Body of pancreas (tissue), 4 donors: ENCODE data around the gene FYCO1. TPM values are rescaled to one million over a fixed set of nuclear protein-coding genes. Genes with fewer than 3 reads are reported as not detected.

Experiments used
- ATAC-seq: fragments of 150-250 bp; one replicate; pipeline ENCODE4 v1.9.1; 2016
- DNase-seq, 4 donors: peaks; one replicate each; pipeline ENCODE4 v3.0.0-alpha.2; 2019
- H3K27ac ChIP-seq, 4 donors: fragments of 200-600 bp; sonication (generic); 1 replicate in 3 of 4; 2 replicates in 1 of 4; pipeline versions ENCODE4 v1.5.1 to v1.6.1; 2016 to 2019; ENCODE audit warnings: mild to moderate bottlenecking in 1 of 4, mixed read lengths in 1 of 4, moderate library complexity in 1 of 4
- H3K27me3 ChIP-seq, 2 donors: fragments of 200-600 bp; sonication (generic); one replicate each; pipeline ENCODE4 v1.6.0; 2016; ENCODE audit warnings: mild to moderate bottlenecking in 1 of 2
- H3K36me3 ChIP-seq, 2 donors: fragments of 200-600 bp; sonication (generic); replicated peaks in 1 of 2; 2 replicates each; pipeline ENCODE4 v1.5.1; 2016; ENCODE audit warnings: low read depth in 2 of 2; ENCODE audit not compliant: insufficient read depth in 1 of 2
- H3K4me1 ChIP-seq: fragments of 200-600 bp; sonication (generic); one replicate; pipeline ENCODE4 v1.6.0; 2016
- H3K4me3 ChIP-seq, 2 donors: fragments of 200-600 bp; sonication (generic); 1 replicate in 1 of 2; 2 replicates in 1 of 2; pipeline ENCODE4 v1.5.1; 2016 to 2019
- H3K9me3 ChIP-seq, 3 donors: fragments of 200-600 bp; sonication (generic); 1 replicate in 2 of 3; 2 replicates in 1 of 3; pipeline ENCODE4 v1.5.1; 2016
- CTCF ChIP-seq, 7 experiments: fragments of 450-650 bp in 4 of 7; fragments of 200-600 bp in 3 of 7; sonication (generic) in 3 of 7; IDR thresholded peaks; one replicate each; pipeline ENCODE4 v1.5.1; 2016 to 2019; ENCODE audit warnings: antibody characterized with exemption in 7 of 7
- POLR2A ChIP-seq, 3 donors: fragments of 450-650 bp; IDR thresholded peaks; one replicate each; pipeline ENCODE4 v1.6.1; 2016; ENCODE audit warnings: antibody characterized with exemption in 3 of 3, mild to moderate bottlenecking in 2 of 3
- WGBS, 2 donors: methylation state at CpG; one replicate each; pipeline ENCODE4 v1.1.5; 2017; 5-methylcytosine and 5-hydroxymethylcytosine counted together
- intact Hi-C: fragments of 100-400 bp; cut with DNase I; formaldehyde crosslinking; loops from one replicate; pipeline ENCODE4 v1.15.1; 2023
- total RNA-seq, 2 donors: library from RNA; depleted of rRNA; stranded (reverse); fragments of >200 nt; gene quantifications; one replicate each; pipeline ENCODE4 v1.1.0, GENCODE V29; 2016

The FYCO1 gene
- total RNA-seq, 2 donors from 2014 or later = 20.0 to 25.4 TPM

DNA sequence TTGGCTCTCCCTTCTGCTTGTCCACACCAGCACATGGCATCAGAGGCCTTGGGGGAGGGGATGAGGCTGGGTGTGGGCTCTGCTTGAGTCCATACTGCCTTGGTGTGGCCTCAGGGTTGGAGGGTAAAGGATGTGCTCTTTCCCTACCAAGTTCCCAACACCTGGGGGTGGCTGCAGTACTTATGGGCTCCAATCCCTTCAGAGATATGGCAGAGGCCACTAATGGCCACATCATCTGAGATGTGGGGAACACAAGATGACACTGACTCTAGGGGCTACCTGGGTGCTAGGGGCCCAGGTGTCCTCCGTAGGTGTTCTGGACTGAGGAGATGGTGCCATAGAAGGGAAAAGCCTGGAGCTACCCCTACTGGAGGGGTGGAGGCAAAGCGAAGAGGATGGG, 45.5 kb downstream of the FYCO1 start:
- Histone ChIP-seq H3K27ac (no peak overlapping the region), H3K36me3 (peaks cover 8 to 49% of the 10 kb centered on the region in 2 donors), H3K9me3 (no peaks in the 10 kb centered on the region), H3K27me3 (no peaks in the 10 kb centered on the region), H3K4me3 (no peak overlapping the region), H3K4me1 (no peaks in the 10 kb centered on the region)
- TF ChIP-seq CTCF (IDR thresholded peaks at IDR 0.05) = no peak
- TF ChIP-seq POLR2A (IDR thresholded peaks at IDR 0.05) = no peak
- ATAC-seq = no peak
- WGBS, 2 donors = 100% methylated on average over 2 of the region's 2 CpGs
- intact Hi-C loops = no loop called here
- no peak for DNase-seq

DNA sequence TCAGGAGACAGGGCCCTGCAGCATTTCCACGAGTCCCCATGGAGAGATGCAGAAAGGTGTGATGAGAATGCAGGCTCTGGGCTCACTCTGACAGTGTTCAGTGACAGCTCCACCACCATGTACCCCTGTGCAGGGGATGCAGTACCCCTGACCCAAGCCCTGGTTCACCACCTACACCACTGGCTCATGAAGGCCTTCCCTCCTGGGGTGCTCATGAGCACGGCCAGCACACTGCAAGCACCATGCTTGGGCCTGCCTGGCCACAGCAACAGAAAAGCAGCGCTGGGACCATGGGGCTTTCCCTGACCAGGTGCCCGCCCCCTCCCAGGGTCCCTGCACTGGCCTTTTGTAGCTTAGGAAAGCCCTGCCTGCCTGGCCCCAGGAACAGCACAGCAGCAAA, 46.2 kb downstream of the FYCO1 start:
- DNase-seq (no peak), ATAC-seq (no peak)
- Histone ChIP-seq H3K4me3 (no peak overlapping the region), H3K9me3 (no peaks in the 10 kb centered on the region), H3K27me3 (no peaks in the 10 kb centered on the region), H3K36me3 (peaks cover 8 to 43% of the 10 kb centered on the region in 2 donors), H3K4me1 (no peaks in the 10 kb centered on the region), H3K27ac (no peak overlapping the region)
- intact Hi-C loops = no loop called here
- no peak for TF ChIP-seq POLR2A (IDR thresholded peaks at IDR 0.05)
- TF ChIP-seq CTCF (IDR thresholded peaks at IDR 0.05) = no peak
- WGBS, 2 donors = 95 to 100% methylated on average over 3 to 4 of the region's 4 CpGs

DNA sequence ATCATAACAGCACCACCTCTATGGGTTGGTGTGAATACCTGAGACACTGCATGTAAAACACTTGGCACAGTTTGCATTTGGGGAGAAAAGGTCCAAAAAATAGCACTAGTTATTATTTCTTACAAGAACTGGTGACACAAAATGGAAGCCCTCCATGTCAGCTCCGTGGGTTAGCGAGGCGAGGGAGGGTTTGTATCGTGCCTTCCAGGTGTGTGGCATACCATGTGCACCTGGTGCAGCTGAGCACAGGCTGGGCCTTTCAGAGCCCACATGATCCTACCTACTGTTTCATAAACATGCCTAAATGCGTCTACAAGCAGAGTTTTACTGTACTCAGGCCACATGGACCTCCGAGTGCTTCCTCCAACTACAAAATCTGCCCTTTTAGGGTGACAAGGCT, 46.7 kb downstream of the FYCO1 start:
- WGBS, 2 donors = 82 to 97% methylated on average over 6 of the region's 6 CpGs
- H3K27ac ChIP-seq = no peak overlapping the region
- ATAC-seq = no peak
- no peaks in the 10 kb centered on the region for H3K4me1 ChIP-seq
- no peaks in the 10 kb centered on the region for H3K27me3 ChIP-seq
- TF ChIP-seq POLR2A (IDR thresholded peaks at IDR 0.05) = no peak
- TF ChIP-seq CTCF (IDR thresholded peaks at IDR 0.05) = no peak
- no peak for DNase-seq
- H3K9me3 ChIP-seq = no peaks in the 10 kb centered on the region
- H3K4me3 ChIP-seq = no peak overlapping the region
- intact Hi-C loops = no loop called here
- H3K36me3 ChIP-seq = peaks cover 8 to 39% of the 10 kb centered on the region in 2 donors

DNA sequence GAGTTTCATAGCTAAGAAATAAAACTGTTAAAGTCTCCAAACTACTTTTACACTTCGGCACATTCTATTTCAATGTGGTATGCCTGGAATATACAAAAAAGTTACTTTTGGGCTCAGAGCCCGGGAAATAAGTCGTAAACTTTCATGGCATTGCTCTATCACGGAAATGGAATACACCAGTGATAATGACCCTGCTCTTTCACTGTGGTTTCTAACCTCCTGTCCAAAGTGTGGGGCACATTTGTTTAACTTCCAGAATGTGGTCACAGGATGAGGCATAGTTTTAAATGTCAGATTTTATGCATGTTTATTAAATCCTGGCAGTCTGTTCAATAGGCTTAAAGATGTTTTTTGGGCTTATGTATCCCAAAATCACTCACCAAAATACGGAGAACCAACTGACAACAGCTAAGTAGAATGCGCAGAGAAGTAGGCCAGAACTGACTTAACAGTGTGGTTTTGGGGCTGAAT, 47.3 kb downstream of the FYCO1 start:
- Histone ChIP-seq H3K4me1 (no peaks in the 10 kb centered on the region), H3K4me3 (no peak overlapping the region), H3K27ac (no peak overlapping the region), H3K36me3 (peaks cover 3 to 34% of the 10 kb centered on the region in 2 donors), H3K9me3 (no peaks in the 10 kb centered on the region), H3K27me3 (no peaks in the 10 kb centered on the region)
- TF ChIP-seq POLR2A (IDR thresholded peaks at IDR 0.05) (no peak), CTCF (IDR thresholded peaks at IDR 0.05) (no peak)
- WGBS, 2 donors = 78 to 88% methylated on average over 6 of the region's 6 CpGs
- ATAC-seq = no peak
- no peak for DNase-seq
- intact Hi-C loops = no loop called here

DNA sequence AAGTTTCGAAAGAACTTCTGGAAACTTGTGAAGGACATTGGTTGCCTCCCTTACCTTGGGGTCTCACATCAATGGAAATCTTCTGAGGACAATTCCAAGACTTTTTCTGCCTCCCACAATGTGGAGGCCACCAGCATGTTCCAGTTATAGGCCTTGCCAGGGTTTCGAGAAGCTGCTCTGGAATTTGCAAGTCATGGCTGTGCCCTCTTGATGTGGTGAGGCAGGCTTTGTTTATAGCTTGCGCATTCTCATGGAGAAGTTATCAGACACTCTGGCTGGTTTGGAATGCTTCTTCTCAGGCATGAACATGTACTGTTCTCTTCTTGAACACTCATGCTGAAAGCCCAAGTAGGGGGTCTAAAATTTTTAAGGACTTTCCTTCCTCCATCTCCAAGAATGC, 48.3 kb downstream of the FYCO1 start:
- TF ChIP-seq POLR2A (IDR thresholded peaks at IDR 0.05) = no peak
- no peak for TF ChIP-seq CTCF (IDR thresholded peaks at IDR 0.05)
- Histone ChIP-seq H3K36me3 (peaks cover 0 to 30% of the 10 kb centered on the region in 2 donors), H3K27ac (no peak overlapping the region), H3K4me1 (no peaks in the 10 kb centered on the region), H3K4me3 (no peak overlapping the region), H3K27me3 (no peaks in the 10 kb centered on the region), H3K9me3 (no peaks in the 10 kb centered on the region)
- no peak for ATAC-seq
- intact Hi-C loops = no loop called here
- WGBS, 2 donors = 83 to 93% methylated on average over 3 of the region's 3 CpGs
- no peak for DNase-seq
